HepG2 (cell line): ENCODE measurements around the gene SYMPK. TPM values are rescaled to one million over a fixed set of nuclear protein-coding genes. Genes with fewer than 3 reads are reported as not detected.

Experiments used
- ATAC-seq: fragments of 200-7000 bp; cut with Tn5 transposase; 3 replicates; pipeline ENCODE4 v1.9.1; 2020; ENCODE audit warnings: mild to moderate bottlenecking, moderate library complexity
- BruUV-seq: library from RNA; stranded (reverse); fragments of 400-500 nt; replicated peaks from 2 replicates; lab custom pipeline; 2021; lab: Mats Ljungman, UMichigan
- CTCF ChIA-PET: fragments of 300-600 bp; formaldehyde crosslinking; extraction: SDS; loops from one replicate; lab custom pipeline; 2021; ENCODE audit warnings: low total read pairs, inconsistent platforms, low intra/inter-chr PET ratio; lab: Yijun Ruan, JAX
- POLR2A ChIA-PET: fragments of 350-600 bp; sonication (Branson Sonifier 250); formaldehyde crosslinking; loops from one replicate; lab custom pipeline; 2020; ENCODE audit warnings: antibody characterized with exemption, inconsistent platforms; lab: Yijun Ruan, JAX
- DNase-seq: peaks from one replicate; pipeline ENCODE4 v3.0.0-alpha.2; 2015; ENCODE audit warnings: low spot score
- FAIRE-seq: peaks from 3 replicates; lab custom pipeline; 2011; peaks lifted over from hg19 to GRCh38; lab: Jason Lieb, UNC
- H2AFZ ChIP-seq: one replicate; pipeline ENCODE4 v1.6.1; 2011; ENCODE audit warnings: low read length, inconsistent platforms
- H3K27ac ChIP-seq: fragments of 300-600 bp; 3 replicates; pipeline ENCODE4 v1.8.0; 2011; ENCODE audit warnings: mixed run types, mild to moderate bottlenecking, mixed read lengths, low read length, inconsistent platforms; ENCODE audit not compliant: insufficient read depth; ENCODE audit errors: extremely low read length
- H3K27me3 ChIP-seq, 2 experiments: fragments of 200-600 bp in 1 of 2; 2 replicates in 1 of 2; 3 replicates in 1 of 2; pipeline versions ENCODE4 v1.6.0 to v1.8.0; 2011; ENCODE audit warnings: low read length in 2 of 2, mild to moderate bottlenecking in 2 of 2, moderate library complexity in 2 of 2, inconsistent platforms in 1 of 2; ENCODE audit not compliant: insufficient read depth in 2 of 2, control insufficient read depth in 1 of 2
- H3K36me3 ChIP-seq, 2 experiments: fragments of 200-600 bp in 1 of 2; replicated peaks in 1 of 2; 2 replicates in 1 of 2; 3 replicates in 1 of 2; pipeline versions ENCODE4 v1.5.1 to v1.8.0; 2011; ENCODE audit warnings: low read length in 2 of 2, inconsistent platforms in 1 of 2; ENCODE audit not compliant: insufficient read depth in 2 of 2, control insufficient read depth in 1 of 2
- H3K4me1 ChIP-seq: 2 replicates; pipeline ENCODE4 v1.5.1; 2012; ENCODE audit warnings: low read length, inconsistent platforms; ENCODE audit not compliant: insufficient read depth
- H3K4me2 ChIP-seq: 2 replicates; pipeline ENCODE4 v1.6.0; 2011; ENCODE audit warnings: low read depth, low read length, inconsistent platforms
- H3K4me3 ChIP-seq, 3 experiments: fragments of 200-600 bp in 1 of 3; sonication (generic), shearing (Covaris generic) in 1 of 3; replicated peaks in 1 of 3; 2 replicates each; pipeline ENCODE4 v1.5.1; 2011 to 2016; ENCODE audit warnings: low read length in 3 of 3, inconsistent platforms in 2 of 3, low read depth in 2 of 3, mild to moderate bottlenecking in 2 of 3, control low read depth in 1 of 3, mixed read lengths in 1 of 3; ENCODE audit not compliant: insufficient read depth in 1 of 3
- H3K79me2 ChIP-seq: one replicate; pipeline ENCODE4 v1.6.1; 2011; ENCODE audit warnings: low read length, inconsistent platforms; ENCODE audit not compliant: insufficient read depth
- H3K9ac ChIP-seq: 2 replicates; pipeline ENCODE4 v1.6.0; 2011; ENCODE audit warnings: mild to moderate bottlenecking, low read depth, low read length, inconsistent platforms; ENCODE audit not compliant: insufficient read depth
- H3K9me3 ChIP-seq: 2 replicates; pipeline ENCODE4 v1.5.1; 2012; ENCODE audit warnings: mild to moderate bottlenecking, low read length
- H4K20me1 ChIP-seq: 2 replicates; pipeline ENCODE4 v1.6.0; 2011; ENCODE audit warnings: inconsistent platforms, mild to moderate bottlenecking, low read length, moderate library complexity; ENCODE audit not compliant: insufficient read depth
- CHD4 ChIP-seq: fragments of 200-600 bp; sonication (generic); IDR thresholded peaks from 2 replicates; pipeline ENCODE4 v1.7.0; 2017; ENCODE audit warnings: mild to moderate bottlenecking, low read length, borderline replicate concordance
- CREM ChIP-seq, 2 experiments: sonication (generic) in 1 of 2; formaldehyde crosslinking in 1 of 2; IDR thresholded peaks; 2 replicates each; pipeline versions ENCODE4 v1.4.0 to v1.6.1; 2016 to 2020; ENCODE audit warnings: antibody characterized with exemption in 1 of 2, mild to moderate bottlenecking in 1 of 2, missing genetic modification reagents in 1 of 2
- FUBP1 ChIP-seq: sonication (generic); formaldehyde crosslinking; IDR thresholded peaks from 2 replicates; pipeline ENCODE4 v1.5.1; 2020; ENCODE audit warnings: missing genetic modification reagents, mild to moderate bottlenecking, borderline replicate concordance
- HHEX ChIP-seq: IDR thresholded peaks from 2 replicates; pipeline ENCODE4 v1.6.1; 2016; ENCODE audit warnings: control low read depth
- SIX4 ChIP-seq: sonication (generic); formaldehyde crosslinking; IDR thresholded peaks from 2 replicates; pipeline ENCODE4 v1.4.0; 2020; ENCODE audit warnings: missing genetic modification reagents
- ZNF687 ChIP-seq: sonication (generic); formaldehyde crosslinking; IDR thresholded peaks from 2 replicates; pipeline ENCODE4 v1.5.1; 2020; ENCODE audit warnings: mild to moderate bottlenecking, missing genetic modification reagents, moderate library complexity
- WGBS: methylation state at CpG from one replicate; pipeline ENCODE4 v1.1.6; 2017; ENCODE audit warnings: low lambda C conversion rate; 5-methylcytosine and 5-hydroxymethylcytosine counted together
- in situ Hi-C: cut with HindIII; loops from 2 replicates; pipeline ENCODE4 v1.10.0; 2017; ENCODE audit warnings: low pct_unique_long_range_greater_than_20kb; ENCODE audit not compliant: extremely low pct_ligation_motif_present
- intact Hi-C: fragments of 100-400 bp; cut with micrococcal nuclease; formaldehyde crosslinking; loops from one replicate; pipeline ENCODE4 v1.10.0; 2022; ENCODE audit not compliant: unreplicated experiment
- polyA plus RNA-seq, 8 experiments: library from polyadenylated mRNA; depleted of rRNA in 3 of 8; stranded (reverse) in 7 of 8; unstranded in 1 of 8; fragments of >200 nt; fragmentation: Illumina TruSeq in 4 of 8; extraction: Trizol in 4 of 8; gene quantifications; 2 replicates each; pipeline versions ENCODE4 v1.2.1 to v1.2.3, GENCODE V29; 2011 to 2016; ENCODE audit warnings: low read depth in 4 of 8, missing spikeins in 1 of 8, mixed read lengths in 1 of 8; ENCODE audit not compliant: insufficient read depth in 1 of 8
- total RNA-seq, 5 experiments: library from RNA; depleted of rRNA; stranded (reverse); fragments of >200 nt; fragmentation: Illumina TruSeq; extraction: Trizol; gene quantifications; 2 replicates each; pipeline ENCODE4 v1.2.3, GENCODE V29; 2016; ENCODE audit warnings: low read depth in 1 of 5

Gene SYMPK
- total and polyA plus RNA-seq, 2 of the 13 experiments (the other 11 are each of a cell fraction or from before 2014, with no cell fraction given), result 21.9 to 55.7 TPM

- POLR2A ChIA-PET, result interaction anchor here (1.3 kb wide), 1 partner anchor 56 kb away, joined by 3 read pairs; no protein-coding TSS in a partner anchor
- no peak for ATAC-seq
- H3K36me3 ChIP-seq, result peaks cover 36 to 84% of the 10 kb centered on the region in 2 experiments
Measured at GRCh38 chr19:45825917-45826893, 36.7 kb downstream of the SYMPK start.

More at GRCh38 chr19:45825917-45826893, 36.7 kb downstream of the SYMPK start:
- H3K27ac ChIP-seq, result no peak overlapping the region
- H3K4me3 ChIP-seq, result no peak overlapping the region
- H2AFZ ChIP-seq, result no peak overlapping the region
- CTCF ChIA-PET, result no interaction called here
- H4K20me1 ChIP-seq, result no peaks in the 10 kb centered on the region
- H3K9ac ChIP-seq, result no peak overlapping the region
- no TSS peak for BruUV-seq
- FAIRE-seq (no peak), DNase-seq (no peak)
- in situ Hi-C loops, result no loop called here
- no peak overlapping the region for H3K4me2 ChIP-seq
- no peaks in the 10 kb centered on the region for H3K9me3 ChIP-seq
- WGBS, result 85% methylated on average over 18 of the region's 22 CpGs
- H3K4me1 ChIP-seq, result no peaks in the 10 kb centered on the region
- TF ChIP-seq SIX4 (CRISPR knock-in tag) (no peak), FUBP1 (CRISPR knock-in tag) (no peak), CREM (IDR thresholded peaks at IDR 0.05) (no peak), CREM (CRISPR knock-in tag; IDR thresholded peaks at IDR 0.05) (no peak), ZNF687 (CRISPR knock-in tag) (no peak), HHEX (CRISPR knock-in tag) (no peak), CHD4 (no peak)
- no peaks in the 10 kb centered on the region for H3K27me3 ChIP-seq
- intact Hi-C loops, result no loop called here
- no peaks in the 10 kb centered on the region for H3K79me2 ChIP-seq
